ENCODE measurements around the gene SFRP5.

The SFRP5 gene

GRCh38 chr10:97763947-97764346 is 7.9 kb downstream of the SFRP5 start:
- DNase-seq = no peak

DNA sequence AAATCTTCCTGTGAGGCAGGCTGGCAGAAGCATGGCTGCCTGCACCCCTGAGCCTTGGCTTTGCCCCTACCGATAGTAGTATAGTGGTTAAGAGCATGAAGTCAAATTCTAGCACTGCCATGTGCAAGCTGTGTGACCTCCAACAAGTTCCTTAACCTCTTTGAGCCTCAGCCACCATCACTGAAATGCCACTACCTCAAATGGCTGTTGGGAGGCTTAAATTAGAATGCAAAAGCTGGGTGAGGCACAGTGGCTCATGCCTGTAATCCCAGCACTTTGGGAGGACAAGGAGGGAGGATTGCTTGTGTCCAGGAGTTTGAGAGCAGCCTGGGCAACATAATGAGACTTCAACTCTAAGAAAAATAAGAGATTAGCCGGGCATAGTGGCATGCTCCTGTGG is 8.4 kb downstream of the SFRP5 start:
- DNase-seq = no peak

DNA sequence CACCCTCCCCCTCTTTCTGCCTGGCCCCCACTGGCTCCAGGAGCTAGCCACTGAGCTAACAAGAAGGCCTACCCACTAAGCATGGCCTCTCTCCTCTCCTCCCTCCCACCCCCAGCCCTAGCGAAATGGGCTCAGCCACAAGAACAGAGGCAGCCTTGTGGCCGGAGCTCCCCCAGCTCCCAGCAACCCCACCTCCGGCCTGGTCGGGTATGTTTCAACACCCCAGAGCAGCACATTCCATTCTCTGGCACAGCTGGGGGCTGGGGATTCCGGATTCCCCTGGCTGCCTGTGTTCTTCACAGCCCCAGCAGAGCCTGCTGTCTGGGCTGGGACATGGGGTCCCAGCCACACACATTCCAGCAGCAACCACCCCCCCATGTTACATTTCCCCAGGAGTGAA is 9.0 kb downstream of the SFRP5 start:
- no peak for DNase-seq

GRCh38 chr10:97762056-97762455 is 9.7 kb downstream of the SFRP5 start:
- DNase-seq = no peak

DNA sequence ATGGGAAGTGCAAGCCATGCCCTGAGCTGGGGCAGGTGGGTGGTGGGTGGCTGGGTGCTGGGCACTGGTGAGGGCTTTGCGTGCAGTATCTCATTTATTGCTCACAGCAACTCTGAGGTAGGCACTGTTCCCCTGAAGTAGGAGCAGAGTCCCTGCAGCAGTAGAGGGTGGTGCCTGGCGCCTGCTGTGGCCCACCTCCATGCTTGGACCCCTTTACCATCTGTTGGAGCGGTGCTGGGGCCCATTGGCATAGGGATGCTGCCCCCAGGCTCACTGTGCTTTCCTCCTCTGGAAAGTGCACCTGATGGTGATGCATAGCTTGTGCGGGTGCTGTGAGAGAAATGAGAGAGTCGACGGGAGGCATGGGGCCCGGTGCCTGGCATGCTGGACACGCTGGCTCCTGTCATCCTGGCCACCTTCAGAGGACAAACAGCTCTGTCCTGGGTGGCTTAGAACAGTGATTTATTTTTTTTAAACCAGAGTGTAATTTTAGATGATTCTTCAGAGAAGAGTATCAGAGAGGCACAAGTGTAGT is 10.4 kb downstream of the SFRP5 start:
- no peak for DNase-seq

DNA sequence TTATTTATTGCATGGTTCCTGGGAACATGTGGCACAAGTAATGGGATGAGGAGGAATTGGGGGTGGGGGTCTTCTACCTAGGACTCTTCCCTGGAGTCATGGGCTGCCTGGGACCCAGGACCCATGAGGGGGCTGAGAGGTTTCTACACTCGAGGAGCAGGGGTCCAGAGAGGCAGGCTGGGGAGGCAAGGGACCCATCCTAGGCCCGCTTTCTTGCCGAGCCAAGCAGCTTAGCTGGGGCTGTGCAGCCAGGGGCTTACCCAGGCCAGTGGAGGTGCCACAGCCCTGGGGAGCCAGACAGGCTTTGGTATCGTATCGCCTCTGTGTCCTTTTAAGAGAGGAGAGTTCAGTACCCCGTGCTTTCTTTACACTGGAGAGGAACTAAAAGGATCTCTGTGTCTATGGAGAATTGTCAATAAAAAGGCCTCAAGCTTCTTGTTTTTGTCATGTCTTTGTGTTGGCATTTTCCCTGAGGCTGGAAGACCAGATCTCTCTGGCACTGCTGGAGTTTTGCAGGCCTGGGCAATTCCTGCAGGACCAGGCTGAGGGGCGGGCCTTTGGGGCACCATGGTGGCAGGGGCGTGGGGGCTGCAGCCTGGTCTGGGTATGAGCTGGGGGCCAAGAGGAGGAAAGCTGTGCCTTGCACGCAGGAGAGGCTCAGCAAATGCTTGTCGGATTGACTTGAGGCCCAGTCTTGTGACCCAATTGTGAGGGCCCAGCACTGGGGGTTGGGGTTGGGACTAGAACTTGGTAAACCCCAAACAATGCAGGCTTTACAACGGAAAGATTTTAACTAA is 11.1 kb downstream of the SFRP5 start:
- DNase-seq = no peak

- no peak for DNase-seq
These were observed 11.9 kb downstream of the SFRP5 start for GRCh38 chr10:97759946-97760345.

GRCh38 chr10:97759158-97759887 is 12.5 kb downstream of the SFRP5 start:
- peak; percentile 71 for DNase-seq

GRCh38 chr10:97757471-97757870 is 14.3 kb downstream of the SFRP5 start:
- no peak for DNase-seq

GRCh38 chr10:97755718-97756117 is 16.1 kb downstream of the SFRP5 start:
- DNase-seq = no peak

DNA sequence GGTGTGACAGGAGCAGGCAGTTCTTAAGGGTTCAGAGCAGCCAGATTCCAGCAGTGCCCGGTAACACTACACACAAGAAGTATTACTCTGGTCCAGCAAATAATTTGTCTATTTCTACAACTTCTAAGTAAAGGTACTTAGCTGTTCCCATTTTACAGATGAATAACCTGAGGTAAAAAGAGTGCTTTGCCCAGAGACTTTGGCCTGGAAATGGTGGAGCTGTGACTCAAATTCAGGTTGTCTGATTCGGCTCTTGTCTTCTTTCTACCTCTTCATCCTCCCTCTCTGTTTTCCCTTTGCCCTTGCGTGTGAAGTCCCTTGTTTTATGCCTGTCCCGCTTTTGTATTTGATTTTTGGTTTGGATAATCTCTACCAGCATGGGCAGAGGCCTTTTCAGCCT is 17.1 kb downstream of the SFRP5 start:
- no peak for DNase-seq

DNA sequence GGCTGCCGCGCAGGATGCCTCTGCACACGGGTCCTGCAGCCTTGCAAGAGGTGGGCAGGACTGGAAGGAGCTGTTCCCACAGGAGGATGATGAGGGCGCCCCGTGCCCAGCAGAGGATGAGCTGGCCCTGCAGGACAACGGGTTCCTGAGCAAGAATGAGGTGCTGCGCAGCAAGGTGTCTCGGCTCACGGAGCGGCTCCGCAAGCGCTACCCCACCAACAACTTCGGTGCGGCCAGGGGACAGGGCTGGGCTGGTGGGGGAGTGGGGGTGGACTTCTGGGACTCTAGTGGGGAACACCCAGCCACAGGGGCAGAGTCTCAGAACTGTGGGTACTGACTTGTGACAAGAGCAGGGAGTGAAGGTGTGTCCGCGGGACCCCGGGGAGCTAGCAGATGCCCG is 18.8 kb downstream of the SFRP5 start:
- DNase-seq = no peak

- DNase-seq = no peak
These were observed 23.7 kb downstream of the SFRP5 start for GRCh38 chr10:97748116-97748515.

GRCh38 chr10:97747573-97747972 is 24.2 kb downstream of the SFRP5 start:
- DNase-seq = no peak

GRCh38 chr10:97744405-97745035 is 27.3 kb downstream of the SFRP5 start:
- no peak for DNase-seq

DNA sequence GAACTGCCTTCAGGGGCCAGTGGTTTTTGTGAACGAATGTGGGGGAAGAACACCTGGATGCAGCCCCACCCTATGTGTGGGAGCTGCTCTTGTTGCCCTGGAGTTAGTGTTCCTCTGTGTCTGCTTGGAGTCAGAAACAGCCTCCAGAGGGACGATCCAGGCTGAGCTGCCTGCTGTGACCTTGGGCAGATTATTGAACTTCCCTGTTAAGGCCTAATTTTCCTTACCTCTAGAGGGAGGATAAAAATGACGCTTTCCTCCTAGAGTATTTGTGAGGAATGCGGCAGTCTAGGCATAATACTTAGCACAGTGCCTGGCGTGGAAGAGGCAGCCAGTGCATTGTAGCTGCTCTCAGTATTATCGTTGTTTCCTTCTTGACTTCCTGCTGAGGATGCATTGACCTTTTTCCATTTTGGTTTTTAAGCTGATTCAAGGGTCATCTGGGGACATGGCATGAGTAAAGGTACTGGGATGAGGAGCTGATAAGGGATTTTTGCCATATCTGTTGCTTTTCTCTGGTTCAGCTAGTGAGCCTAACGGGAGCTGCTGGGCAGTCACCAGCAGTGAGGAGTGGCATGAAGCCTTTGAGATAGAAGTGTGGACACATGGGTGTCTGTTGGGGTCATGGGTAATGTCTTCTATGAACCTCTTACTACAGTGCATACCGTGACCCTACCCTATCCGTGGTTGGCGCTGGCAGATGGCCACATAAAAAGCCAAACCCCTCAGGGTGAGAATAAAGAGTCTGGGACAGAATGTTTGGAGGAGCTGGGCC is 28.4 kb downstream of the SFRP5 start:
- DNase-seq = no peak

GRCh38 chr10:97740613-97741012 is 31.2 kb downstream of the SFRP5 start:
- DNase-seq = no peak

GRCh38 chr10:97738616-97739015 is 33.2 kb downstream of the SFRP5 start:
- no peak for DNase-seq

- no peak for DNase-seq
These were observed 34.0 kb downstream of the SFRP5 start for GRCh38 chr10:97737770-97738265.

DNA sequence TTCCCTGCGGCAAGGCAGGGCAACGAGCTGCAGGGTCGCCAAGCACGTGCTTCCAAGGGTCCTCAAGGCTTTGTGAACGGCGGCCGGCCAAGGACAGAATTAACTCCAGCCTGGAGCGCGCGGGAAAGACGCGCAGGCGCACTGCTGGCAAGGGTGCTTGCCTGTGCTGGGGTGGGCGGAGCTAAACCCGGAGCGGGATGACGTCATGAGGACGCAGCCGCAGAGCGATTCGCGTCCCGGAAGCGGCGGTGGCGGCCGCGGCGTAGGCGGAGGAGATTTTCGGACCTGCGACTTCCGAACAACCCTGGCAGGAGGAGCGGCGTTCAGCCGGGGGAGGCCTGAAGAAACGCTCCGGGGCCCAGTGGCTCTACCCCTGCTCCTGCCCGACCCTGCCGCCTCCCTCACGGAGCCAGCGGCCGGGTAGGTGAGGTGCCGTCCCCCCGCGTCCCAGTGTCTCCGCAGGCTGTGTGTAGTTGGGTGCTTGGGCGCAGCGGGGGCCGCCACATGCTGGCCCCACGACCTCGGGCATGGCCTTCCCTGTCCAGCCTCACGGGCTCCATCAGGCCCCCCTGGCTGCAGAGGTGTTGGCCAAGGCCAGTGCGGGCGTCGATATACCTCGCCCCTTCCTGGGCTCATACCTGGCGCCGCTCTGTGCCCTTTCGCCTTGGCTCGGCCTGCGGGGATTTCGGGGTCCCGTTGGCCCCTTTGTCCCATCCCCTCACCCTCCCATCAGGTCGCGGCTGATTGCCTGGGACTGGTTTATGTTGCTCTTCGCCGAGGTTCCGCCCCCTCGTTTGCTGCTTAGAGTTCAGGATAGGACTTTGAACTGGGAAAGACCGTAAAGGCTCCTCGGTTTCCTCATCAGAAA is 34.7 kb downstream of the SFRP5 start, which contains the start of gene ZFYVE27:
ZFYVE27 (plus strand) TSS at position 227 of the 868 bp plus-strand sequence. CDS start 1,350 bp downstream, outside the sequence.
- peak; percentile 89 for DNase-seq

DNA sequence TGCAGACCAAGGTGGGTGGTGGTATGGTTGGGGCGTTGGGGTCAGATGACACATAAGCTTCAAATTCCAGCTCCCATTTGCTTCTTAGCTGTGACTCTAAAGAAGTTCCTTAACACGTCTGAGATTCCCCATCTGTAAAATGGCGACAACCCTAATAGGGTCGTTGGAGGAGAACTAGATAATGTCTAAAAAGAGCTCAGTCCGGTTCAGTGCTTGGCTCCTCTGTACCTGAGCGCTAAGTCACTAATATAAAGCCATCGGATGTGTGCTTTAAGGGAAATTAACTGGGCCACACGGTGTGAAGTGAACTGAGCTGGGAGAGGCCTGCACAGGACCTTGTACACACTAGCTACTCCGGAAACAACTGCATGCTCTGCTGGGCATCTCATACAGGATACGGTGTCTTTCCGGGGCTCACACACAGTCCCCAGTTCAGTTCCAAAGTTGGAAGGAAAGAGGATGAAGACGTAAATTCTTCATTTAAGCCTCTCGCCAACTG is 35.3 kb downstream of the SFRP5 start:
- DNase-seq = no peak

All from NCI-H510A treated with DMSO at 0.1 percent for 48 hours (cell line).